ENCODE data around the gene C19orf33.
A peak's percentile ranks its signal among the peaks of the same experiment; 100 is the strongest.
"Not testable (repeated sequence)": the region's sequence is repeated elsewhere in the genome, so short reads cannot be mapped to it uniquely, and the experiment has no call there.

C19orf33 gene

GRCh38 chr19:38335949-38336637, 32.0 kb downstream of the C19orf33 start:
- Mint-ChIP-seq H3K4me3 (peak overlapping the region; percentile 95), H3K9me3 (ENCODE audit: low read depth) (no peaks in the 10 kb centered on the region), H3K27me3 (no peaks in the 10 kb centered on the region), H3K27ac (peak overlapping the region; percentile 94), H3K36me3 (no peaks in the 10 kb centered on the region), H3K4me1 (ENCODE audit: low read depth) (peaks cover 10% of the 10 kb centered on the region)

- peak overlapping the region; percentile 94 for H3K27ac Mint-ChIP-seq
- H3K9me3 Mint-ChIP-seq (ENCODE audit: low read depth): no peaks in the 10 kb centered on the region
- H3K4me1 Mint-ChIP-seq (ENCODE audit: low read depth): peaks cover 10% of the 10 kb centered on the region
- H3K4me3 Mint-ChIP-seq: peak overlapping the region; percentile 95
- no peaks in the 10 kb centered on the region for H3K27me3 Mint-ChIP-seq
- H3K36me3 Mint-ChIP-seq: no peaks in the 10 kb centered on the region
Measured at GRCh38 chr19:38336638-38337359, 32.7 kb downstream of the C19orf33 start.

DNA sequence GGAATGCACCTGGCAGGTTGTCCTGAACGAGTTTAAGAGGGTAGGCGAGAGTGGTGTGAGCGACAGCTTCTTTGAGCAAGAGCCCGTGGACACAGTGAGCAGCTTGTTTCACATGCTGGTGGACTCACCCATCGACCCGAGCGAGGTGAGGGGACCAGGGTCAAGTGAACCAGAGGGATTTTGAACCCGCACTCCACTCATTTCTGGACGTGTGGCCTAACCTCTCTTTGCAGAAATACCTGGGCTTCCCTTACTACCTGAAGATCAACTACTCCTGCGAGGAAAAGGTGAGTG, 33.3 kb downstream of the C19orf33 start:
- H3K4me3 Mint-ChIP-seq: peak overlapping the region; percentile 95
- no peaks in the 10 kb centered on the region for H3K27me3 Mint-ChIP-seq
- H3K4me1 Mint-ChIP-seq (ENCODE audit: low read depth): peaks cover 10% of the 10 kb centered on the region
- peak overlapping the region; percentile 94 for H3K27ac Mint-ChIP-seq
- no peaks in the 10 kb centered on the region for H3K36me3 Mint-ChIP-seq
- H3K9me3 Mint-ChIP-seq (ENCODE audit: low read depth): no peaks in the 10 kb centered on the region

DNA sequence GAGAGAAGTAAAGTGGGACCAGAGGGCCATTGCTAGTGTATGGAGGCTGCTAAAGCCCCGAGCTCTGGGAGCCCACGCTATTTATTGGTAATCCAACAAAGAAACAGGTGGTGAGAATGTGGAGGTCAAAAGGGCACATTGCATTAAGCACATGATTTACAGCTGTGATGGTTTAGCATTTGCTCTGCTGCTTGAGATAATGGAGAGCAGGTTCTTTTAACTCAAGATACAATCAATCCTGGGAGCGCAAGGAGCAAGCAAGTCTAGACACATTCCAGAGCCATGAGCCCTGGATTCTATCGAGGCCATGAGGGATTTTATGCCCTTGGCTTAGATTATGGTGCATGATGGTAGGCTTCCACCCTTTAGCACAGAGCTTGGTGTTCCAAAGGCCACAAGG, 35.0 kb downstream of the C19orf33 start:
- H3K27me3 Mint-ChIP-seq; H3K4me3 Mint-ChIP-seq; H3K27ac Mint-ChIP-seq; H3K36me3 Mint-ChIP-seq; H3K9me3 Mint-ChIP-seq (ENCODE audit: low read depth); H3K4me1 Mint-ChIP-seq (ENCODE audit: low read depth): not testable (repeated sequence)

DNA sequence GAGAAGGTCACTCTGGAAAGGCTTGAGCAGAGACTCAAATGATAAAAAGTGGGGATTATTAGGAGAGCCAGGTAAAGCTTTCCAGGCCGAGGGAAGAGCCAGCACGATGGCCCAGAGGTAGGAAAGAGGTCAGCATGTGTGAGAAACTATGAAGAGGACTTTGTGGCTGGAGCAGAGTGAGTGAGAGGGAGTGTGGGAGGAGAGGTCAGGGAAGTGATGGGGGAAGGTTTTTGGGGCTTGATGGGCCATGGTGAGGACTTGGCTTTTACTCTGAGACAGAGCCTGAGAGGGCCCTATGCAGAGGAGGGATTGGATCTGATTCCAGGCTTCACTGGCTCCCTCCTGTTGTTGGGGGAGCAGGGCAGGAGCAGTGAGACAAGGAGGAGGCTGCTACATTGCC, 36.9 kb downstream of the C19orf33 start:
- Mint-ChIP-seq H3K4me3 (no peak overlapping the region), H3K9me3 (ENCODE audit: low read depth) (no peaks in the 10 kb centered on the region), H3K27me3 (no peaks in the 10 kb centered on the region), H3K4me1 (ENCODE audit: low read depth) (peaks cover 10% of the 10 kb centered on the region), H3K36me3 (no peaks in the 10 kb centered on the region), H3K27ac (no peak overlapping the region)

GRCh38 chr19:38346837-38347236, 42.8 kb downstream of the C19orf33 start:
- H3K36me3 Mint-ChIP-seq: no peaks in the 10 kb centered on the region
- H3K9me3 Mint-ChIP-seq (ENCODE audit: low read depth): no peaks in the 10 kb centered on the region
- H3K27me3 Mint-ChIP-seq: no peaks in the 10 kb centered on the region
- no peaks in the 10 kb centered on the region for H3K4me1 Mint-ChIP-seq (ENCODE audit: low read depth)
- no peak overlapping the region for H3K4me3 Mint-ChIP-seq
- H3K27ac Mint-ChIP-seq: no peak overlapping the region

DNA sequence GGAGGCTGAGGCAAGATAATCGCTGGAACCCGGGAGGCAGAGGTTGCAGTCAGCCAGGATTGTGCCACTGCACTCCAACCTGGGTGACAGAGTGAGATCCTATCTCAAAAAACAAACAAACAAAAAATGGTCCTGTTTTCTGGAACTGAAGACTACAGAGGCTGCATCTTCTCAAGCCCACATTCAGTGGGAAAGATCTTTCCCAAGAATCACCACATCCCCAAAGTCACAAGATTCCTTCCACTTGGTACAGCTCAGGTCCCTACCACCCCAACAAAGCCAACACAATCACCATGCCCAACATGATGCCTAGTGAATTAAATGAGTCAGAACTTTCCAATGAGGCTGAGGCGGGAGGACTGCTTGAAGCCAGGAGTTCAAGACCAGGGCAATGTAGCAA, 46.8 kb downstream of the C19orf33 start:
- Mint-ChIP-seq H3K4me3 (no peak overlapping the region), H3K27me3 (no peaks in the 10 kb centered on the region), H3K4me1 (ENCODE audit: low read depth) (no peaks in the 10 kb centered on the region), H3K36me3 (no peaks in the 10 kb centered on the region), H3K27ac (no peak overlapping the region), H3K9me3 (ENCODE audit: low read depth) (no peaks in the 10 kb centered on the region)

- H3K27ac Mint-ChIP-seq: no peak overlapping the region
- H3K9me3 Mint-ChIP-seq (ENCODE audit: low read depth): no peaks in the 10 kb centered on the region
- H3K36me3 Mint-ChIP-seq: no peaks in the 10 kb centered on the region
- H3K4me3 Mint-ChIP-seq: no peak overlapping the region
- H3K4me1 Mint-ChIP-seq (ENCODE audit: low read depth): no peaks in the 10 kb centered on the region
- H3K27me3 Mint-ChIP-seq: no peaks in the 10 kb centered on the region
Measured at GRCh38 chr19:38351865-38352395, 47.9 kb downstream of the C19orf33 start.

- Mint-ChIP-seq H3K4me3 (no peak overlapping the region), H3K27ac (no peak overlapping the region), H3K4me1 (ENCODE audit: low read depth) (no peaks in the 10 kb centered on the region), H3K36me3 (no peaks in the 10 kb centered on the region), H3K9me3 (ENCODE audit: low read depth) (no peaks in the 10 kb centered on the region), H3K27me3 (no peaks in the 10 kb centered on the region)
Measured at GRCh38 chr19:38352611-38353010, 48.6 kb downstream of the C19orf33 start.
